Adrenal gland (tissue), 5 donors: ENCODE results near the gene FGD4.

ENCODE experiments used
- CTCF ChIP-seq, 6 experiments: fragments of 450-650 bp in 4 of 6; fragments of 200-600 bp in 2 of 6; sonication (generic) in 1 of 6; IDR thresholded peaks; 1 replicate in 5 of 6; 2 replicates in 1 of 6; pipeline versions ENCODE4 v1.5.1 to v1.8.0; 2016 to 2021; ENCODE audit warnings: antibody characterized with exemption in 6 of 6, mild to moderate bottlenecking in 2 of 6, moderate library complexity in 1 of 6
- POLR2A ChIP-seq, 2 donors: fragments of 450-650 bp; IDR thresholded peaks; one replicate each; pipeline ENCODE4 v1.6.1; 2017; ENCODE audit warnings: antibody characterized with exemption in 2 of 2, mild to moderate bottlenecking in 2 of 2, moderate library complexity in 1 of 2
- donor health status: DM: no; HTN: no; CAD: no.

- TF ChIP-seq POLR2A (IDR thresholded peaks at IDR 0.05) (no peak), CTCF (IDR thresholded peaks at IDR 0.05) (no peak)
These were observed 251.2 kb downstream of the FGD4 start for GRCh38 chr12:32650508-32650907.
